AG08396 (cell line): ENCODE results near the gene C1orf116.

Experiments used
- DNase-seq: peaks from one replicate; pipeline ENCODE4 v3.0.0; 2012; ENCODE audit warnings: low spot score, mixed read lengths

The C1orf116 gene

DNA sequence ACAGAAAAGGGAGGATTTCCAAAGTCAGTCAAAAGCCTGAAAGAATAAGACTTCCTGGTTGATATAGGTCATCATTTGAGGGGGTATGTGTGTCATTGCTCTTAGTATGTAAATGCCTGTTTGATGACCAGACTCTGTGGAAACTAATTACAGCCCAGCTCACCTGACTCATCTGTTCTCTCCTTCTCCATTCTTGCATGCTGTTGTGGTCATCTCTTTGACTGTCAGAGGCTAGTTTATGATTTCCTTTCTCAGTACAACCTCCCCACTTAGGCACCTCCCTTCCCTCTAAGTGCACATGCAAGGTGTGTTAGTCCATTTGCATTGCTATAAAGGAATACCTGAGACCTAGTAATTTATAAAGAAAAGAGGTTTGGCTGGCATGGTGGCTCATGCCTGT lies 2.4 kb upstream of the C1orf116 start:
- peak; percentile 47 for DNase-seq

DNA sequence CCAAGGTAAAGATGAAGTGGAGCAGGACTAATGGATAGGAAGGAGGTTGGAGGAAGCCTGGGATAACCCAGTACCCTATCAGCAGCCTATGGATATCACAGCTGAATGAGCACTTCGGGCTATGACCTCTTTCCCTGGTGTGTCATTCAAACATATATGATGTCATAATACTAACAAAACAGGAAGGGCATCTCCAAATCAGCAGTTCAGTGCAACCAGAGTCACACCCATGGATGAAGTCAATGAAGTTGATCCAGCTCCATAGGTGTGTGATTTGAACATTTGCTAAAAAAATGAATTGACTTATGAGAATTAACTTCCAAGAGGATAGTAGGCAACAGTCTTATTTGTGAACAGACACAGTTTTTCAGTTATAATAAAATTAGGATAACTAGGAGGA lies 1.7 kb upstream of the C1orf116 start:
- no peak for DNase-seq

DNA sequence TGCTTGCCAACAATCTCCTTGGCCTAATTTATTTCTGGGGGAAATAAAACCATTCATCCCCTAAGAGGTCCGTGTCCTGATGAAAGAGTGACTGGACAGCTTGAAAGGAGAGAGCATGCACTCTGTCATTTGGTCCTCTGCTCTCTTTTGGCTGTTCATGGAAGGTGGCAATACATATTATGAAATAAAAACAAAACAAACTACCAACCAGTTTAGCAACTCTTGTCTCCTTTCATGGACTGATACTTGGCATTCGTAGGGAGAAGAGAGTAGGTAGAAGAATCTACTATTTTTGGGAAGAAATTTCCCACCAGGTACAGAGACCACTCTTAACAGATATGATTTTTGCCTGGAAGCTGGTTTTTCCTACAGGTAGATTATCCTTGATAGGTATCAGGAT lies 746 bp upstream of the C1orf116 start:
- no peak for DNase-seq

DNA sequence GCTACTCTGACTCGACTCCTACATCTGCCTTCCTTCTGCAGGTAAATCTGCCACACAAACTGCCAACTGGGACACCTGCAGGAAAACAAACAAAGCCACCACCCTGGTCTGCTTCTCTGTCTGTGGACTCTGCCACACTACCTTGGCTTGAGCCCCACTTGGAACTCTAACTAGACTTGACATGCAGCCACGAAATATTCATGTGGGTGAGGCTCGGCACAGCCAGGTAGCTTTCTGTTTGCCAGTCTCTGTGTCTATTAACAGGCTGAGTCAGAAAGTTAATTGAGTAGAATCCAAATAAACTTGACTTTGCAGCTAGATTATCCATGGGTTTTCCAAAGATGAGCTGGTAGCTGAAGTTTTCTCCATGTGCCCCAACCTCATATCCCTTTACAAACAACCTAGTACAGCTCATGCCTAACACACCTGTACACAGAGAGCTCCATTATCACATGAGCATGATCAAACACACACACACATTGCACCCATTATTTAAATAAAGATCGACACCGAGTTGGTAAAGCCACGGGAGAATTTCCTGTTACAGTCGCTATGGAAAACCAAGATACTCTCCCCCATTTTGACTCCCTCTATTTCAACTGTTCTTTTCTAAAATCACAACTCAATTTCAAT lies 808 bp downstream of the C1orf116 start:
- no peak for DNase-seq

DNA sequence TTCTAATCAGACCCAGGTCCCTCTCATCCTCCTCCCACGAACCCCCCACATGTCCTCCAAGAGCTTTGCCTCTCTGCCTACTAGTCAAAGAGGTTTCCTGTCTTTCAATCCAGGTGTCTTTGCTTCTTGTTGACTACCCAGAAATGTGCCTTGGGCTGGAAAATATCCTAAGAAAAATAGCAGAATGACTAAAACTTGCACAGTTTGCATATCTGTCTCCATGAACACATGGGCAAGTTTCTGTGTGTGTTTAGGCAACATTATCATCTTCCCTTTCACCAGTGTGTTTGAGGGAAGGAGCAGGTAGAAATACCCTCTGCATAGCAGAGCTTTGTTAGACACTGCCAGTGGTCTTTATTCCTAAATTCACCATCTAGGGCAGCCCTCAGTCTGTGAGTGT lies 1.5 kb downstream of the C1orf116 start:
- no peak for DNase-seq

DNA sequence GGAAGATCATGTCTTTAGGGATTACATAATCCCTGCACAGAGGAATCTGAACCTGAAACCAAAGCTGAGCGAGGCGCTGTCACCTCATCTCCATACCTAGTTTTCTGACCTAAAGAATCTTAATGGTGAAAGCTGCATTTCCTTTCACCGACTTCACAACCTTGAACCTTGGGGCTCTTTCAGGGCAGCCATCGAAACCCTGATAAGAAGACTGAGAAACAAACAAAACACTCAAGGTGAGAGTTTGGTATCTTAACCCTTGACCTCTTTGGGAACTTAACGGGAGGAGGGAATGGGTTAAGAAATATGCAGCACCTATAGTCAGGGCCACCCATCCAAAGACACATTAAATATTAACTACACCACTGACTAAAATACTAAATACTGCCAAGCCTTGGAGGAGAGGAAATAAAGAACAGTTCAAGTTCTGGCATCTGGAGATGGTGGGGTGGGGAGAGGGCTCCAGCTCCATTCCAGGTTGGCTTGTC lies 2.0 kb downstream of the C1orf116 start:
- no peak for DNase-seq

DNA sequence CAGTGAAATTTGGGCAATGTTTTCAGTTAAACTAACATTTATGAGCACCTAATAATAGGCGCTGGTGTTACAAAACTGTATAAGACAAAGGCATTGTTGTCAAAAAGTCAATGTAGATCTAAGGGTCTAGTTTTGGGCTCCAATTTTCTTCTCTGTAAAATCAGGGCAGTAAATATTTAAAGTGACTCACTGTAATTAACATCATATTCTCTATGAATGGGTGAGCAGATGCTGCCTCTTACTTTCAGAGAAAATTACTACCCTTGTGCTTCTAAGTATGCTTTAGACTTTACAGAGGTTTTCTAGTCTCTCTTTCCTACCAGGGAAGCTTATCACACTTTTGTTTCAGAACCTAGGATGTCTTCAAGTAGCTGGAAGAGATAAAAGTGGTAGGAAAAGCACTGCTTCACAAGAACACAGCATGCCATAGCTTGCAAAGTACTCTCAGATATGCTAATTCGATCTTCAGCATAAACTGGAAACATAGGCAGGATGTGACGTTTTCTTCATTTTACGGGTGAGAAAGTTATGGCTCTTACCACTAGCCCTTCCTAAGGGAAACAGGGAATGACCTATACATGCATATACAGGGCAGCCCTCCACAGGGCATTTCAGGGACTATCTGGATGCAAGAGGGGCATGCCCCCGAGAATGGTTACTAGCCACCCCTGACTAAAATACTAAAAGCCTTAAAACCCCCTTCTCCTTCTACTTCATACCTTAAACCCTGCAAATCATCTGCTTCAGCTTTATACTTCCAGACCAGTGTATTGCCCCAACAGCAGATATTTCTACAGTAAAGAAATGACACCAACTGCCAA lies 2.6 kb downstream of the C1orf116 start:
- no peak for DNase-seq

DNA sequence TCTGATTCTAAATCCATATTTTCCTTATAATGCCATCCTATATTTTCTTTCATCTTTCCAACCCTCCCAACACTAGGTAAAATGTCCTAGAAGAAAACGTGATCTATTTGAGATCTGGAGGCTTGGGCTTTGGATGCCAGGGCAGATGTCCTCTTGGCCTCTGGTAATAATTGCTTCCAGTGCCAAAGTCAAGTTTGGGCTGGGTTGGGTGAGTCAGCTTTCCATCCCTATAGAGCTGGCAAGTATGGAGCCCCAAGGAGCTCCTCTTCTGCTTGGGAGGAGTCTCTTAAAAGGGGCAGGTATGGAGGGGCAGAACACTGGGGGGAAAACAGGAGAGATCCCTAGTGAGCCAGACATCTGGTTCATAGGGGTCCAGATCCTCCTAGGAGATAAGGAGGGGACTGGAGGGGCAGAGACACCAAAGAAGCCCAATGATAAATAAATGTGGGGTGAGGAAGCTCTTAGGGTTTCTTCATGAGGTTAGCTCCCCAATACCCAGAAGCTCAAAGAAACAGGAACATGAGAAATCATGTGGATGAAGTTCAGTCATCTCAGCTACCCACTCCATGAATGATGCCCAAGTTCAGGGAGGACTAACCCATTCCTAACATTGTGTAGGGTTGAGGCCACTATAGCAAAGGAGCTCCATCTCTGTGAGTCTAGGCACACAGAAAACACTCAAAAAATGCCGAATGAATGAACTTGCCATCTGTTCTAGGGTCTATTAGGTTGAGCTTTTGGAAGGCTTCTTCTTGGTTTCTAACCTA lies 3.5 kb downstream of the C1orf116 start:
- no peak for DNase-seq

DNA sequence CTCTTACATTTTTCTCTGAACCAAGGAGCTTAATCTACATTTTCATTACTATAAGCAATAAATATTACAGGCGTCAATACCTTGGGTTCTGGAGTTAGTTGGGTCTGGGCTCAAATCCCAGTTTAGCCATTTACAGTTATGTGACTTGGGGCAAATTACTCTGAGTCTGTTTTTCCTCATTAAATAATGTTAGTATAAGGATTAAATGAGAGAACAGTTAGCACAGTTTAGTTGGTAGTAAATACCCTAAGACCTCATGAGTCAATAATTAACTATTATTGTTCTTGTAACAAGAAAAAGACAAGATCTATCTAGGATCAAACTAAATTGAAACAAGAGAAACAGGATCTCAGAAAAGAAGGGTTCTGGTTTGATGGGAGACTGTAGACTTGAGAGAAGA lies 4.6 kb downstream of the C1orf116 start:
- no peak for DNase-seq

DNA sequence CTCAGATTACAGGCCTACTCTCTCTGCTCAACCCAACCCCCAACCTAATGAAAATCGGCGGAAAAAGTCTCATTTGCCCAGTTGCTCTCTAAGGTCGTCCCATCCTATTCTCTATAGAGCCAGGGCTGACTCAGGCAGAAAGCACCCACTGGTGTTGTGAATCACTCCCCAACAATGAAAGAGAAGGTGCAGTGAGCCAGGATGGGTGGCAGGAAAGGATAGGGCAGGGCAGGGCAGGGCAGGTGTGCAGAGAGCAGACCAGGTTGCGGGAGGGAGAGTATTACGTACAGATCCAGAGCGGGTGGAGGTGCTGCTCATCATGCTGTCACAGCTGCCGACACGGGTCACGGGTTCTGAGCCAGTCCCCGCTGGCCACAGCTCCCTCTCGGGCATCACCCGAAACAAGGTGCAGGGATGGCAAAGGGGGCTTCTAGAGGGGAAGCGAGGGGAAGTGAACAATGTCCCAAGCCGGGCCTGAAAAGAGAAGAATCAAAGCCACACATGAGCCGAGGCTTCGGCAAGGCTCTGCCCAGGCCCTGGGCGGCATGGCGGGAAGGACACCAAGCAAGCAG lies 5.3 kb downstream of the C1orf116 start:
- no peak for DNase-seq

DNA sequence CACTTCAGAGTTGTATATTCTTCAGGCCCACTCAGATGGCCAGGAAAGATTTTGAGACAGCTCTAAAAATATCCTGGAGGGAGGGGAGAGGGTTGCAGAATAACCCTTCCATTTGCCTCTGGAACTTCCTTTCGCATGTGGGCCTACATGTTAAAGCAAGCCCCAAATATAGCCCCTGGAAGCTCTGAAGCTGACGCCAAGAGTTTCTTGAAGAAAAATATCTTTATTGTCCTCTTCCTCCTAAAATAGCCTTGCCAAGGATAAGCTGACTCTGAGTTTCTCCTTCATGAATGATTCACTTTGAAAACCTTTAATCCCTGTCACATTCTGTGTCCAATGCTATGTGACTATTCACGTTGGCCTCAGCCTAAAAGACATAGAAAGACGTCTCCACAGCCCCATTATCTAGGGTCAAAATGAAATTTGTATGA lies 6.4 kb downstream of the C1orf116 start:
- peak; percentile 34 for DNase-seq

DNA sequence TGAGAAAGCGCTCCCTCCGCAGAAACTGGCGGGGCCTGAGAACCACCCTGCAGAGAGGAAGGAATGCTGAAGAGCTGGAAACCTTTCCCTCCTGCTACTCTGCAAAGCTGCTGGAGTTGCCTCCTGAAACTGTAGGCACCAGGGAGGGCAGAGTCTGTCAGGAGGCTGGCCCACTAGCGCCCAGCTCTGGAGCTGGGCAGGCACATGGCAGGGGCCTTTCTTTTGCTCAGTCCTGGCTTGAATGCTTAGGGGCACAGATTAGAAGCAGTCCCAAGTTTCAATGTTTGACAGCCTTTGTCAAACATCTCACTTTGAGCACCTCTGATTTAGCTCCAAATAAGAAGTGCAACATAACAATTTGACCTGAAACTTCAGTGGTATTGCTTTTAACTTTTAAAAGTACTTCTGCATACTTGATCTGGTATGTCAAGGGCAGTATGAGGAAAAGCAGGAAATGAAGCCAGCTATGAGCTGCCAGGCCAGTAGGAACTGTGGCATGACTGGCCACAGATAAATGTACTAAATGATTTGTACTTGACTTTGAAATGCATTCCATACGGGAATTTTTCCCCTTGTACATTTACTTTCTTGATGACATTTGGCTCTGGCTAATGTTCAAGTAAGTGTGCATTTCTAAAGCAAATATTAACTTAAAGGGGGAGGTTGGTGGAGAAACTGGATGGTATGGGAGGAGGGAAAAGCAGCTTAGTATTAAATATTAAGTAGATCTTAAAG lies 7.2 kb downstream of the C1orf116 start:
- DNase-seq: peak; percentile 38

DNA sequence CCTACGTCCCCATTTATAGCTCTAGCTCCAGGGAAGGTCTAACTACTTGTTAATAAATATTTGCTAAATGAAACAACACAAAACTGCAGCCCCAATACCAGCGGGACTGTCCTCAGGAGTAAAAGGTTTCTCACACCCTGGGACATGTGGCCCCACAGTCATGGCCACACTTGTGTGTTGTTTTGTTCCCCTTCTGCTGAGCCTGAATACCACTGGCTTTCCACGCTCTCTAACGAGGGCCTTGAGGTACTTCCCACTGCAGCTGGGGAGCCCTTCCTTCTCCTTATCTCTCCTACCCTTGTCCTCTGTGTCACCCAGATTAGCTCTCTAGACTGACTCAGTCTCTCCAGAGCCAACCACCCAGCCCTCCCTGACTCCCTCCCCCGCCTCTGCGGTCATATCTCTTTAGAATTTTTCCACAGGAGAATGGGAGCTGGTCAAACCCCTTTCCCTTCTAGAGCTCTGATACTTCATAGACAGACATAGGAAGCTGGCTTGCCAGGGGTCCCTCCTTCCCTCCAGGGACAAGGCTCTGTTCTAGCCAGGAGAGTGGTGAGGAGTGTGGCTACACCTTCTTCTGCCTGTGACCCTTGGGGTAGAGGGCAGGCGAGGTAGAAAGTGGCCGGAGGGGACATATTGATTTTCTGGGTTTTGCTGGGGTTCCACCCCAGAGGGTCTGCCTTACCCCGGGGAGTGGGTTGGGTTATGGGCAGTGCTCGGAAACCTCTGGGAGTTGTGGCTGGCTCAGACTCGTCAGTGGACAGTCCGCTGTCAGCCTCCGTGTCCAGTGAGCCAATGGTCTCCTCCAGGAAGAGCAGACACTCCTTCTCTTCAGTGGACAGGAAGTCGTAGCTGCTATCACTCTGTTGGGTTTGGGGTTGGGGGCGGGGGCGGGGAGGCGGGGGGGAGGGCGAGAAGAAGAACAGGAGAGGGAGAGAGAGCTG lies 8.1 kb downstream of the C1orf116 start:
- no peak for DNase-seq

DNA sequence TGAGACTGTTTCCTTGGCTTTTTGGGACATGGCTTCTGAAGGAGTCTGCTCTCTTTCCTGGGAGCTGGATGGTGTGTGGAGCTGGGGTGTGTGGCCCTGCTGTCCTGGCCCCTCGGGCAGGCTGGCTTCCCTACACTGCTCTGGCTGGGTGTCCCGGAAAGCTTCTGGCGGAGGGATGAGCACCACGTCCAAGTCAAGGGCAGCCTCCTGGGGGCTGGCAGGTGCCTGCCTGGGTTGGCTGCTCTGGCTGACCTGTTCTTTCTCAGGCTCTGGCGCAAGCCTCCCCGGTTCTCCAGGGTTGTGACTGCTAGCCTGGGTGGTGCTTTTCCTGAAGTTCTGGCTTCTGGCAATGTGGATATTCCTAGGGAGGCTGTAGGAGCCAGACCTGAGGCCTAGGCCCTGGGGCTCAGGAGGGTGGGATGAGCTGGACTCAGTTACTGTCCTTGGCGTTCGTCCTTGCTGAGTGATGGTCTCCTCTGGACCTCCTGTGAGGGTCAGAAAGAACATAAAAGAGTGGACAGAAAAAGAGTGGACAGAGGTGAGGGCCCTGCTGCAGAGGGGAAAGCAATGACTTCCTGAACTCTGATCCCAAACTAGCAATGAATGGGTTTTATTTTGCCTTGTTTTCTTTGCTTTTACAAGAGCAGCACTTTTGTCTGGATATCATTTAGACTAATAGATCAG lies 9.4 kb downstream of the C1orf116 start:
- no peak for DNase-seq

DNA sequence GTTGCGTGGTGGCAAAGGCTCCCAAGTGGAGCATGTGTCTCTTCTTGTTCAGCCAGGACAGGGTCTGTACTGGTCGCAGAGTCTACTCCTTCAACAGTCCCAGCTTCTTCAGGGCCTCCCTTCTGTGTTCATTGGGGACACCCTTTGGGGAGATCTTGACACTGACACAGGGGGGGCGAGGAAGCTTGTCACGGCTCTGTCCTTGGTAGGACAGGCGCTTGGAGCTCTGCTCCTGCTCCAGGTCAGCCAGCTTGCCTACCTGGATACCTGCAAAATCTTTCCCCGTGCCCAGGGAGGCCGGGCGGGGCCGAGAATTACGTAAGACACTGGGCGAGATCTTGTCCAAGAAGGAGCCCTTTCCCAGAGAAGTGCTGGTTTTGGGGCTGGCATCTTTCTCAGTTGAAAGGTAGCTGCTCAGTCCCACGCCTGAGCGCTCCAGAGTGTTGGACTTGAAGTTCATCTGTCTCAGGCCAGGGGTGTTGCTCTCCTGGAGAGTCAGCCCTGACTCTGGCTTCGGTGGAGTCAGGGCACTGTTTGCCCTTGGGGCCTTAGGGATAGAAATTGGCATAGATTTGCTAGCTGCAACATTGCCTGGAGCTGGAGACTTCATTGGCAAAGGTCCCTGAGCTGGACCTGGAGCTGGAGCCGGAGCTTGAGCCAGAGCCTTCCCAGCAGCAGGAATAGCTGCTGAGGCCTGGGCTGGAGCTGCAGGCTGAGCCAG lies 10.5 kb downstream of the C1orf116 start:
- no peak for DNase-seq

DNA sequence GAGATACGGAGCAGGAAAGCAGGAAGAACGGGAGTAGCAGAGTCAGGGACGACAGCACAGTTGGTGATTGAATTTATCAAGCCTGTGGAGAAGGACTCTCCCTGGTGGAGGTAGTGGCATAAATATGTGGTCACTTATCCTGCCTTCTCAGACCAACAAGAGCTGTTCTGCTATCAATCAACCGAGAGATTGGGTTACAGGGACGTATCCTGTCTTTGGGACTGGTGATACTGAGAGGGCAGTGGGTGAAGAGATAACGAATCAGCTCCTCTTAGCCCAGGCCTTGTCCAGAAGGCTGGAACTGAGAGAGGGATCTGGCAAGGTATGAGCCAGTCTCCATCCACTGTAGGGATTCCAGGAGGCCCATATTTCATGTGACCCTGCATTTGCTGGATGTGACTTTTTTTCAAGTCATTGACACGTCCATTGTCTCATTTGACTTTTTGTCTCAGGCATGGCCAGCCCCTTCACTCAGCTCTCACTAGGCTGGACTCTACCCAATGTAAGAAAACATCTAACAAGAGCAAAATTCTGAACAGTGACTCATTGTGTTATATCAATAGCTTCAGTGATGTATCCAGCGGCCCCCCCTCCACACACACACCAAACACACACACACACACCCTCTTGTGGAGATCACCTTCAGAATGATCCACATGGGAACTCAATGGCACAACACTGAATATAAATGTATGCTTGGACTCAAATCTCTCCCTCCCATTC lies 11.3 kb downstream of the C1orf116 start:
- DNase-seq: no peak

DNA sequence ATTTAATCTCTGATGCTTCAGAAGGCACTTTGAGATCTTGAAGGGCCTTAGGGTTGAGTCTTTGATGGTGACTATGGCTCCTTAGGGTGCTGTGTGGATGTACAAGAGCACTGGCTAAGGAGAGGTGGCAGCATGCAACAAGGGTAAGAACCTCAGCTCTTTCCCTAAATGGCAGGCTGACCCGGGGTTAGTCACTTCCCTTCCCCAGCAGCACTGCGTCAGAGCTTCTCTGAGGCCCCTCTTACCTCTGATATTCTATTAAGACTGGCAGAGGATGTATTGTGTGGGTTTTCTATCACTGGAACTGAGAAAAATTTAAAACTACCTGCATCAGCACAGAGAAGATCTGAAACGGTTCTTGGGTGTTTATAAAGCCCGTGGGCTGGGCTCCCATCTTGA lies 11.8 kb downstream of the C1orf116 start:
- DNase-seq: no peak

DNA sequence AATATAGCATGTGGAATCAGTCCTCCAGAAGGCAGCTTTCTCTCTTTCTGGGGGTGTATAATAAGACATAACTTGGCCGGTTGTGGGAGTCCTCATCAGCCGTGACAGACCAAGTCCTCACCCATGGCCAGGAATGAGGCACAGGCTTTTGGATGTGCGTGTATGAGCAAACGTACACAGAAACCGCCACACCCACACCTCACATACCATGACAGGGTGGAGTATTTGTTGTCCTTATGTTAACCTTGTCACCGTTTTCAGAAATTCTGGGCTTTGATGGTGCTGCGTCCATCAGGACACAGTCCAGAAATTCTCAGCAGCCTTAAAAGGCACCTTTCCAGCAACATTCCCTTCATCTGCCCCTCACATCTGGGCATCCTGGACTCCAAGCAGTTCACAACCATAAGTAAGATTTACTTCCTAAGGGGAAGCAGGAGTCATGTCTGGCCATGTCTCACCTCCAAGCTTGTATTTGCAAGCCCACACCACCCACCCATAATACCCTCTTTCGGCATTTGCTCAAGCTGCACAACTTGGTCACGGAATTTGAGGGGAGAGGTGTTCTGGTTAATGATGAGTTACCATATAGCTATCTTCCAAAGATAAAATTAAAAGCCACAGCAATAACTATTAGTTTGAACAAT lies 12.4 kb downstream of the C1orf116 start:
- DNase-seq: no peak
